Suprapubic skin (tissue), 4 donors: ENCODE data around the gene RUNX1. TPM values are rescaled to one million over a fixed set of nuclear protein-coding genes. Genes with fewer than 3 reads are reported as not detected.

Experiments used
- DNase-seq, 2 donors: peaks; one replicate each; pipeline ENCODE4 v3.0.0-alpha.2; 2019; ENCODE audit warnings: low spot score in 2 of 2
- H3K27ac ChIP-seq: fragments of 200-600 bp; sonication (generic); one replicate; pipeline ENCODE4 v1.5.1; 2019
- H3K27me3 ChIP-seq: fragments of 200-600 bp; sonication (generic); one replicate; pipeline ENCODE4 v1.5.1; 2019
- H3K36me3 ChIP-seq: fragments of 200-600 bp; sonication (generic); one replicate; pipeline ENCODE4 v1.5.1; 2019
- H3K4me1 ChIP-seq: fragments of 200-600 bp; sonication (generic); one replicate; pipeline ENCODE4 v1.5.1; 2019
- H3K4me3 ChIP-seq: fragments of 200-600 bp; sonication (generic); one replicate; pipeline ENCODE4 v1.5.1; 2019; ENCODE audit warnings: mild to moderate bottlenecking
- H3K9me3 ChIP-seq: fragments of 200-600 bp; sonication (generic); one replicate; pipeline ENCODE4 v1.5.1; 2019
- CTCF ChIP-seq, 2 donors: fragments of 200-600 bp in 1 of 2; fragments of 450-650 bp in 1 of 2; sonication (generic) in 1 of 2; IDR thresholded peaks; one replicate each; pipeline ENCODE4 v1.5.1; 2016 to 2019; ENCODE audit warnings: antibody characterized with exemption in 2 of 2, mild to moderate bottlenecking in 1 of 2, moderate library complexity in 1 of 2
- EP300 ChIP-seq: sonication (generic); formaldehyde crosslinking; IDR thresholded peaks from one replicate; pipeline ENCODE4 v1.6.1; 2017; ENCODE audit warnings: antibody characterized with exemption
- POLR2A ChIP-seq, 2 donors: fragments of 450-650 bp; IDR thresholded peaks; one replicate each; pipeline ENCODE4 v1.6.1; 2017; ENCODE audit warnings: antibody characterized with exemption in 2 of 2, mild to moderate bottlenecking in 2 of 2, moderate library complexity in 2 of 2
- POLR2AphosphoS5 ChIP-seq, 3 donors: sonication (generic); formaldehyde crosslinking; IDR thresholded peaks; one replicate each; pipeline ENCODE4 v1.6.1; 2017; ENCODE audit warnings: antibody characterized with exemption in 3 of 3
- WGBS: methylation state at CpG from one replicate; pipeline ENCODE4 v1.1.5; 2018; 5-methylcytosine and 5-hydroxymethylcytosine counted together
- total RNA-seq, 4 donors: library from RNA; depleted of rRNA; stranded (reverse); fragments of >200 nt; gene quantifications; one replicate each; pipeline ENCODE4 v1.1.0, GENCODE V29; 2016

RUNX1 gene
- total RNA-seq, 4 donors from 2014 or later: 15.4 to 26.7 (median 20.5) TPM

- H3K27me3 ChIP-seq: no peaks in the 10 kb centered on the region
- TF ChIP-seq POLR2AphosphoS5 (IDR thresholded peaks at IDR 0.05) (no peak), EP300 (no peak), POLR2A (IDR thresholded peaks at IDR 0.05) (no peak), CTCF (IDR thresholded peaks at IDR 0.05) (no peak)
- peaks cover 43% of the 10 kb centered on the region for H3K36me3 ChIP-seq
- peak overlapping the region; percentile 79 for H3K27ac ChIP-seq
- DNase-seq: no peak
- H3K9me3 ChIP-seq: no peaks in the 10 kb centered on the region
- H3K4me3 ChIP-seq: no peak overlapping the region
- 31% methylated on average over 5 of the region's 5 CpGs for WGBS
- peaks cover 38% of the 10 kb centered on the region for H3K4me1 ChIP-seq
Measured at GRCh38 chr21:34795175-34795547, 253.9 kb downstream of the RUNX1 start.

GRCh38 chr21:34794686-34795085 is 254.4 kb downstream of the RUNX1 start:
- H3K27me3 ChIP-seq: no peaks in the 10 kb centered on the region
- peaks cover 38% of the 10 kb centered on the region for H3K4me1 ChIP-seq
- WGBS: 84% methylated on average over 6 of the region's 7 CpGs
- peak overlapping the region; percentile 79 for H3K27ac ChIP-seq
- no peak overlapping the region for H3K4me3 ChIP-seq
- DNase-seq: no peak
- H3K9me3 ChIP-seq: no peaks in the 10 kb centered on the region
- H3K36me3 ChIP-seq: peaks cover 43% of the 10 kb centered on the region
- TF ChIP-seq POLR2A (IDR thresholded peaks at IDR 0.05) (no peak), CTCF (IDR thresholded peaks at IDR 0.05) (no peak), POLR2AphosphoS5 (IDR thresholded peaks at IDR 0.05) (no peak), EP300 (no peak)

- Histone ChIP-seq H3K9me3 (no peaks in the 10 kb centered on the region), H3K27ac (no peak overlapping the region), H3K4me3 (no peak overlapping the region), H3K4me1 (peaks cover 34% of the 10 kb centered on the region), H3K27me3 (no peaks in the 10 kb centered on the region), H3K36me3 (peaks cover 35% of the 10 kb centered on the region)
- 95% methylated on average over 6 of the region's 6 CpGs for WGBS
- TF ChIP-seq POLR2A (IDR thresholded peaks at IDR 0.05): no peak
- TF ChIP-seq POLR2AphosphoS5 (IDR thresholded peaks at IDR 0.05): no peak
- TF ChIP-seq CTCF (IDR thresholded peaks at IDR 0.05): no peak
- TF ChIP-seq EP300: no peak
- no peak for DNase-seq
Measured at GRCh38 chr21:34793471-34793870, 255.6 kb downstream of the RUNX1 start.

- Histone ChIP-seq H3K27me3 (no peaks in the 10 kb centered on the region), H3K4me1 (peaks cover 26% of the 10 kb centered on the region), H3K4me3 (no peak overlapping the region), H3K9me3 (no peaks in the 10 kb centered on the region), H3K36me3 (peaks cover 27% of the 10 kb centered on the region), H3K27ac (no peak overlapping the region)
- no peak for DNase-seq
- WGBS: 97% methylated on average over 22 of the region's 27 CpGs
- no peak for TF ChIP-seq POLR2AphosphoS5 (IDR thresholded peaks at IDR 0.05)
- TF ChIP-seq CTCF (IDR thresholded peaks at IDR 0.05): no peak
- no peak for TF ChIP-seq EP300
- TF ChIP-seq POLR2A (IDR thresholded peaks at IDR 0.05): no peak
Measured at GRCh38 chr21:34792504-34793089, 256.5 kb downstream of the RUNX1 start.

GRCh38 chr21:34791776-34792503 is 257.2 kb downstream of the RUNX1 start:
- 97% methylated on average over 51 of the region's 84 CpGs for WGBS
- Histone ChIP-seq H3K36me3 (peaks cover 24% of the 10 kb centered on the region), H3K27me3 (no peaks in the 10 kb centered on the region), H3K4me3 (no peak overlapping the region), H3K27ac (no peak overlapping the region), H3K4me1 (peaks cover 21% of the 10 kb centered on the region), H3K9me3 (no peaks in the 10 kb centered on the region)
- TF ChIP-seq EP300 (no peak), POLR2AphosphoS5 (IDR thresholded peaks at IDR 0.05) (no peak), POLR2A (IDR thresholded peaks at IDR 0.05) (no peak), CTCF (IDR thresholded peaks at IDR 0.05) (no peak)
- no peak for DNase-seq
